Measurements from ENCODE around the gene ABLIM3. TPM values are rescaled to one million over a fixed set of nuclear protein-coding genes. Genes with fewer than 3 reads are reported as not detected.

ABLIM3 gene
- polyA plus RNA-seq, 4 donors, result 0.94 to 1.4 (median 1.2) TPM

DNA sequence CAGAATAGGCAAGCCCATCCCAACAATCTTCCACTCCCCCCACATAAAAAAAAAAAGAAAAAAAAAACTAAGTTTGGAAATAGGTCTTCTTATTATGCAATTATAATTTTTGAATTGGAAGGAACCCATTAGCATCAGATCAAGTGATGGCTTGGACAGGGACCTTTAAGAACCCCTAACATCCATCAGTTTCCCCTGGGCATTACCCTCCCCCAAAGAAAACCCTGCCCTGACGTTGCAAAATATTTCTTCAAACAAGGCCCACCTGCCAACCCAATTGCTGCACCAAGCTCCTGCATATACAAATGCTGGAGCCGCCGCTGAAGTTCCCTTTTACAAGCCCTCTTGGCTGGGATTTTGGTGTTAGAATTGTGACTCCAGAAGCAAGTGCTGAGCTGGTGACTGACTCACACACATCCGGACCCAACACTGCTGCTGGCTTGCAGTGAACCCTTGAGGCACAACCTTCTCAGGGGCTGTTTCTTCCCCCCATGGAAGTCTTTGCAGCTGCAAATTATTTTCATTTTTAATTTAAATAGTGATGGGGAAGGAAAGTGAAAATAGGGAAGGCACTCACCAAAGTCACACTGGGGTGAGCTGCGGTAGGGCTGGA, 74.3 kb downstream of the ABLIM3 start:
- no peak for DNase-seq (ENCODE audit: low read depth in 4 of 4, low spot score in 2 of 4)

- no peak for DNase-seq (ENCODE audit: low read depth in 4 of 4, low spot score in 2 of 4)
Observed at GRCh38 chr5:149216496-149216895, 75.2 kb downstream of the ABLIM3 start.

DNA sequence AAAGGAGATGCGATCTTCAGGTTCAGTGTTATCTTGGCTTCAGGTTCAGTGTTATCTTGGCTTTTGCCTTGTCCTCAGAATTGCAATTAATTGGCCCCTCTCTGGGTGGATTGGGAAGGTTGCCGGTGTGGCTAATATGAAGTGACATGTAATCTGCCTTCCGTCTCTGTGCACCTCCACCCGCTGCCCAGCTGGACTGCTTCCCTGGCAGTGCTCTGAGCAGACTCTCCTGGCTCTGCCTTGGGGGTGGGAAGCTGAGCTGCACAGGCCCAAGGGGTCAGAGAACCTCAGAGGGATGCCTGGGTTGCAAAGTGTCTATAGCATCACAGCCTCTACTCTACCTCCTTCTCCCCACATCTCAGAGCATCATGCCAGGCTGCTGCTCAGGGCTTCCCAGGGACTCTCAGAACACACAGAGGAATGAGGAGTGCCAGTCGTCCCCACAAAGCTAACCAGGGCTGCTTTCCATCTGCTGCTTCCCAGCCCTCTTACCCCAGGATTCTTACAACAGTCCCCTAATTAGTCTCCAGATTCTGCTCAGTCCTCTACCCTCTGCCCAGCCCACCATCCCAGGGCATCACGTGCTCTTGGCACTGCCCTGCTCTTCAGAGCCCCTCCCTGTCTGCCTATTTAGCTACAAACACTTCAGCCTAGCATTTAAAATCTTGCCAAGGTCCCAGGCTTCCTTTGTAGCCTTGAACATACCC, 76.0 kb downstream of the ABLIM3 start:
- DNase-seq (ENCODE audit: low read depth in 4 of 4, low spot score in 2 of 4), result no peak

GRCh38 chr5:149217803-149218155, 76.5 kb downstream of the ABLIM3 start:
- no peak for DNase-seq (ENCODE audit: low read depth in 4 of 4, low spot score in 2 of 4)

DNA sequence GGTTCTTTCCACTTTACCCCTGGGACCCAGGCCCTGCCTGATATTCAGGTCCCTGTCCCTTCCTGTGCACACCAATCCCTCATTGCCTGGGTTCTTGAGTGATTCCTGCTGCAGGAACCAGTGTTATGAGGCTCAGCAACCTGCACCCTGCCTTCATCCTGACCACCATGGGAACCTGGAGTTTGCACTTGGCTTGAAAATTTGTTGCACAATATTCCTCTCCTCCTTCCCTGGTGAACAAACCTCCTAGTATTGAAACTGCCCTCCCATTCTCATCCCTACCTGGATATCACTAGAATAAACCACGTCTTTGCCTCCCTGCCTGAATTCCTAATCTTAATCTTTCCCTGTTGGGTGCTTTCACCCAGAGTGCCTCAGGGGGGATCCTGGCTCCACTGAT, 78.3 kb downstream of the ABLIM3 start:
- no peak for DNase-seq (ENCODE audit: low read depth in 4 of 4, low spot score in 2 of 4)

GRCh38 chr5:149220750-149221149, 79.5 kb downstream of the ABLIM3 start:
- no peak for DNase-seq (ENCODE audit: low read depth in 4 of 4, low spot score in 2 of 4)

DNA sequence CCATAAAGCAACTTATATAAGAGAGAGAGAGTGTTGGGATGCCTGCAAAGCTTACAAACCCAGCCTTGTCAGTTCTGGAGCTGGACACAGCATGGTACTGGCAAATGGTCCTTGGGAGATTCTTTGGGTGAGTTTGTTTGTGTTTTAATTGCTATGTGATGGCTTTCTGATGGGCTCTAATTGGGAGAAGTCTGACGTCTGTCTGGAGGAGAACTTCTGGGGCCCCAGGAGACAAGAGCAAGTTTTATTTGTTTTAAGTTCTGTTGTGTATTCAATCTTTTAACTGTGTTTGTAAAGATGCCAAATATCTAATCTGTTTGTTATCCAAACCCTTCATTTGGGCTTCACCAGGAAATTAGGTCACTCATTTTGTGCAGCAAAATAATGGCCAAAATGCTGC, 80.0 kb downstream of the ABLIM3 start:
- DNase-seq (ENCODE audit: low read depth in 4 of 4, low spot score in 2 of 4), result no peak

DNA sequence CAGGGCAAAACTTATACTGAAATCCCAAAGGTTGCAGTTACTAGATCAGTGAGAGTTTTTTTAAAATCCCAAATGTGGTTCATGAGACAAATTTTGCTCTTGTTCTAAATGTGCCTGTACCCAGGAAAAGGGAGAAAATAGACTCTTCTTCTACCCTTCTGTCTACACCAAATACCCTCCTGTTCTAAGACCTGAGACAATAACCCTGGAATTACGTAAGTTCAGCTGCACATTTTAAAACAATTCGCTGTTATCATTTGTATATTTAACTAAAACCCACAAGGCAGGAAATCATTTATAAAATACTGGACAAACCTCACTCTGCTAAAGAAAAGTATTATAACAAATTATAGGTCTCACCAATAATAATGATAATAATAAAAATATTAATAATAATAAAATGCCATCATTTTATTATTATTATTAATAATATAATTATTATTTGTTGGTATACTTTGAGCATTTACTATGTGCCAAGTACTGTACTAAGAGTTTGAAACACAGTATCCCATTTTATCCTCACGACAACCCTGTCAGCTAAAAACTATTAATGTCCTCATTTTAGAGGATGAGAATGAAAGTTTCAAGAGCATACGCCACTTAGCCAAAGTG, 80.5 kb downstream of the ABLIM3 start:
- no peak for DNase-seq (ENCODE audit: low read depth in 4 of 4, low spot score in 2 of 4)

DNA sequence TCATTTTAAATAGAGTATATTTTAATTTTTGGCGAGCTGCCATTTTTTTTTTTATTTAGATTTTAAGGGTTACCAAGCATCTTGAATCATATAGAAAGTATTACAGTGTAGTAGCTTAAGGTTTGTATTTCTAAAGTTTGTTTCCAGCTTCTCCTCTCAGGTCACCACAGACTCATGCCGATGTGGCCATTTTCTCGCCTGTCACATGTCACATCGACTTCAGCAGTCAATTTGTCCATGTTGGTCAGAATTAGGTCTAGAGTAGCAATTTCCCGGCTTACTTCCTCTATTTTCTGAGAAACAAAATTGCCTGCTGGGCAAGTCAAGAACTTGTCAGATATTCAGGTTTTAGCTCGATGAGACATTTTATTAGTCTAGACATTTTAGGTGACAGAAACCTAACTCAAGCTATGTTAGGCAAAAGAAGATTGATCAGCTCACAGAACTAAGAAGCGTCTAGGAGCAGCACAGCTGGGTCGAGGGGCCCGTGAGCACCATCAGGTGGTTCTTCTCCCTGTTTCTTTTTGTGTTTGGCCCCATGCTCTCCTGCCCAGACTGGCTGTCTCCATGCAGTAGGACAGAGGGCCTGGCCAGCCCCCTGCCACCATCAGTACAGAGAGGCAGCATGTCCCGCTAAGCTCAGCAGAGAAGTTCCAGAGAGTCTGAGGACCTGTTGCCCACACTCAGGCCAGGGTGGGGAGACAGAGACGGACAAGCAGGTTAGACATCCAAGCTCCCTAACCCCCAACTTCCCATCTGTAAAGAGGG, 82.0 kb downstream of the ABLIM3 start:
- DNase-seq (ENCODE audit: low read depth in 4 of 4, low spot score in 2 of 4), result no peak

DNA sequence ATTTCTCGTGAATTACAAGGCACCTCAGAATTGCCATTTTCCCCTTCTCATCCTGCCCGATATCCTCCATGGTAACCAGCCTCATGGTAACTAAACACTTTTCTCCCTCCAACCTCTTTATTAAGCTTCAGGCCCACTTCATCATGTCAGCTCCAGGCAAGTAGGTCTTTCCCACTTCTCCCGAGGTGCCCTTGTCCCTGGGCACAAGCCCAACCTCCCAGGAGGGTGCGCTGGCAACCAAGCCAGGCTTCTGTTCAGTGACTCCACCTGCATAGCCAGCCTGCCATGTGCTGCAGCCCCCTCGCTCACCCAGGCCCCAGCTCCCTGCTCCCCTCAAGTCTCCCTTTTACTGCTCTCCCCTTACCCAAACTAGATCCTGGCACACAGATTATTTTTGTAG, 83.0 kb downstream of the ABLIM3 start:
- no peak for DNase-seq (ENCODE audit: low read depth in 4 of 4, low spot score in 2 of 4)

GRCh38 chr5:149227168-149227826, 86.0 kb downstream of the ABLIM3 start:
- no peak for DNase-seq (ENCODE audit: low read depth in 4 of 4, low spot score in 2 of 4)

DNA sequence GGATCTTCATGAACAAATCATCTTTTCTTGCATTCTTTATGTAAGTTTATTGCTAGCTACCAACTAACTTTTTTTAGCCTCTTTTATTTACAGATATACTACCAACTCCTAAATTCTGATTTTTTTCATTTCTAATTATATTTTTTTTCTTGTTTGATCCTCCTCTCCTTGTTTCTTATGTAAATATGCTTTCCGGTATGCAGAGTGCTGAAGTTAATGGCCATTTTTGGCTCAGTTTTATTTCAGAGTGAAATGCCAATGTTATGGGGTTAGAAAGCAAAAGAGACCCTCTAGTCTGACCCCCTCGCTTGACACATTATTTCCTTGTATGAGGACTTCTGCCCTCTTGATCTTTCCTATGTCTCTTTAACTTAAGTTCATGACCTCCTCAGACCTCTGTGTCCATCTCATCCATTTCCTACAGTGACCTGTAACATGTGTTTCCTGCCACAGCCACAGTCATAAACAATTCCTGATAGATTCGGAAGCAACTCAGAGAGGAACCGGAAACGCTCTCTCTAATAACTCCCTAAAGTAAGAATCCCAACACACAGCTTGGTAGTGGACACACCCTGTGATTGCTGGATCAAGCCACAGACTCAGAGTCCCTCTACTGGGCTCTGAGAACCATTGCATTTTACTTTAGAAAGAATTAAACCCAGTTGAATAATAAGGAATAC, 87.5 kb downstream of the ABLIM3 start:
- DNase-seq (ENCODE audit: low read depth in 4 of 4, low spot score in 2 of 4), result peak in 2 of 4 donors; percentile 11 to 18

DNA sequence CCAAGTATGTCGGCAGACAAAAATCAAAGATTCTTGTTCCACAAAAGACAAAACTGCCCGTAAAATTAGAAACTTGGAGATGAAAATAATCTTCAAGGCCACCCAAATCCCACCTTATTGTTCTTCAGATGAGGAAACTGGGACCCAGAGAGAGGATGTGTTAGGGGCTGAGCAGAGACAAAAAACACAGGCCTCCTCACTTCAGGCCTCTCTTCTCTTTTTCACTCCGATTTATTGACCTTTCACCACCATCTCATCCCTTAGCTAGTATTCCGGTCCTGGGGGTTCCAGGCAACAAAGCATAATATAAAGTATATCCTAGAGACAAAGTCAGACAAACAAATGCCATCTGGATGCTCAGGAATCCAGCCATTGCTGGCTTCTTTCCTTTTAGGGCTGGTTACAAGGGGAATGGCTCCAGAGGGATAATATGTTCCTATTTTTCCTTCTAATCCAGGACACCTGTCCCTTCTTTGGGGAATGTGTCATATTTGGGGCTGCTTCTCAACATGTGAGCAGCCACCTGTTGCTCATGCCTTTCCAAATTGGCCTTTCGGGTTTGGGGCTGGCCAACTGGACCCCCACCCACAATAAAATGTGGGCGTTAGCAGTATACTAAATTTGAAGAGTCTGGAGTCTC, 88.1 kb downstream of the ABLIM3 start:
- no peak for DNase-seq (ENCODE audit: low read depth in 4 of 4, low spot score in 2 of 4)

- no peak for DNase-seq (ENCODE audit: low read depth in 4 of 4, low spot score in 2 of 4)
Observed at GRCh38 chr5:149235841-149236240, 94.5 kb downstream of the ABLIM3 start.

DNA sequence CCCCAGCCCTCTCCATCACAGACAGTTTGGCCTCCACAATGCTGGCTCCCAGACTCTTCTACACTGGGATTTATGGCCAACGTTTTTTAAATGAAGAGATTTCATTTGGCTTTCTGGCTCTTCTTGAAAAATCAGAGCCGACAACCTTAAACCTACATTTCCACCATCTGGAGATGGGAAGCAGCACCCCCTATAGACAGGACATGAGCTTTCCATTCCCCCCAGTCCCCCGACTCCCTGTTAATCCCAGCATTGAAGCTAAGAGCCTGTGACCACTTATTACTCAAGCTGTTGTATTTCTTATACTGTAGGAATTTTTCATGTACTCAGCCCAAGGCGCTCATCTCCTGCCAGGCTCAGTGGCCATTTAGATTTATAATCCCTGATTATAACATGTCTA, 96.4 kb downstream of the ABLIM3 start:
- DNase-seq (ENCODE audit: low read depth in 4 of 4, low spot score in 2 of 4), result no peak

DNA sequence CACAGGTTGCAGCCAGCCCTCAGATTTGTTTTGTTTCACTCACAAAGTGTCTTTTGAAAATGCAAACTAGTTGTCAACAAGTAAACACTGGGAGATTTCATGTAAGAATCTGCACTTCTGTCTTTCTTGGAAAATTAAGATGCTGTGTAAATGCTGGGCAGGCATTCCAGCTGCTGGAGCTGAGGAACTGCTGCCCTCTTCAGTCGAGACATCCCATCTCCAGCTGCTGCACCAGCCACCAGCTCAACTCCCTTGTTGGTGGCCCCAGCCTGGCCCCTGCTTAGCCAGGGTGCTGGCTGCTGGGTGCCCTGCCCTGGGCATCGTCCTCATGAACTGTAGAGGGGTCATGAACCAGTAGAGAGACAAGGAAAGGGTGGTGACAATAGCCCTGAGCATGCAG, 97.2 kb downstream of the ABLIM3 start:
- DNase-seq (ENCODE audit: low read depth in 4 of 4, low spot score in 2 of 4), result no peak

DNA sequence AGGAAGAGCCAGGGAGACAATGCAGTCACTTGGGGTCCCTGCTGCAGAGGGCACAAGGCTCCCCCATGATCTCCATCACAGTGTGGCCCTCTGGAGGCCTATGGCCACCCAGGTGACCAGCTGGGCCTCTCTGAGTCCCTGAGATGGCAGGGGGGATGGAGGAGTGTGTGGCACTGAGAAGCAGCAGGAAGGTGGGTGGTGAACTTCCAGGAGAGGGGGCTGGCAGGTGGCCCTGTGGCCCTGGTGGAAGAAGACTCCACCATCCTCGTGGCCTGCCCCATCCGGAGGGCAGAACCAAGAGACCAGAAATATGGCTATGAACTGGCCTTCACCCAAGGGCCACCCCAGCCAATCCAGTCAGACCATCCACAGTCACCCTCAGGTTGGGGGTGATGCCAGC, 98.6 kb downstream of the ABLIM3 start:
- DNase-seq (ENCODE audit: low read depth in 4 of 4, low spot score in 2 of 4), result no peak

DNA sequence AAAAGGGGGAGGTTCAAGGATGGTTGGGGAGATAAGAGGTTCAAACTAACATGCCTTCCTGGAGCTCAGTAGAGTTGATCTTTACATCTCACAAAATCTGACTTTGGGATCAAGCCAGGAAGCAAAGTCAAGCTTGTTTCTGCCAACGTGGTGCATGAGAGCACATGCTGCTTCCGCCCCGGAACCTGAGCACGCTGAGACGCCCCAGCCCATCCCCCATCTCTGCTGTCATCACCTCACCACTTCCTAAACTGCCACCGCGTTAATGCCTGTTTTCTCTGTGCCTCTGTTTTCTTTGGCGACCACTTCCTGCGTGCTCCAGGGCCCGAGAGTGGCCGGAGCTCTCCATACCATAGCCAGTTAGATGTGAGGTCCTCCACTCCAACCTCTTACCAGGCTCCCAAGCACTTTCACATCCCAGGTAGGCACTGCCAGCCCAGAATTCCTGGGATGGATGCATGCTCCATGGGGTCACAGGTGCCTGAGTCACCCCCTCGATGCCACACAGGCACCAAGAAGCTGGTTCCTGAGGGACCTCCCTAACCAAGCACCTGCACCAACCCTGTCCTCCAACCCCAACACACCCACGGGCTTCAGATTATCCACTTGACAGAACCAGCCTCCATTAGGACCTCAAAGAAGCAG, 99.2 kb downstream of the ABLIM3 start:
- DNase-seq (ENCODE audit: low read depth in 4 of 4, low spot score in 2 of 4), result no peak

GRCh38 chr5:149242339-149242738, 101.0 kb downstream of the ABLIM3 start:
- no peak for DNase-seq (ENCODE audit: low read depth in 4 of 4, low spot score in 2 of 4)

Data from left renal cortex interstitium (tissue), 4 donors.